Heart left ventricle (tissue), 13 donors: Measurements from ENCODE around the gene TTF2.

Source experiments
- POLR2A ChIP-seq, 2 donors: fragments of 450-650 bp; IDR thresholded peaks; one replicate each; pipeline ENCODE4 v1.6.1; 2017; ENCODE audit warnings: antibody characterized with exemption in 2 of 2, mild to moderate bottlenecking in 2 of 2, moderate library complexity in 2 of 2
- TF ChIP-seq, protein P1 (sequence below), 12 donors: fragments of 200-600 bp; sonication (generic) in 4 of 12; IDR thresholded peaks; one replicate each; pipeline versions ENCODE4 v1.5.0 to v1.8.0; 2018 to 2022; ENCODE audit warnings: antibody characterized with exemption in 12 of 12, mild to moderate bottlenecking in 5 of 12
- donor health status: ischemic (EF 13 %, LVEDD 7.1; RV severe dilation, severe dysfunction).
- donor health status: DM: no; HTN: yes; CAD: no.
- donor health status: DM: no; HTN: no; CAD: no.
- donor health status: ischemic (EF 25% LVEDD 6.9; RV normal size, moderate dysfunction).
- donor health status: ischemic (EF 25% LVEDD 5.7; RV mildly dilated, moderate dysfunction).
- donor health status: ischemic (EF 35%, LVEDD 5.7; RV mildly dilated, moderate dysfunction).
- donor health status: nonischemic (EF 11% LVEDD 7.7; RV severe dilation, severe dysfunction).
- donor health status: DM: yes; HTN: yes; CAD: no.
- donor health status: PGD.
- donor health status: ischemic (EF 29% LVEDD 5.4; RV normal size, mild dysfunction).
- donor health status: nonischemic (EF 23%, LVEDD 6.1; RV moderate dilation, normal function).

DNA sequence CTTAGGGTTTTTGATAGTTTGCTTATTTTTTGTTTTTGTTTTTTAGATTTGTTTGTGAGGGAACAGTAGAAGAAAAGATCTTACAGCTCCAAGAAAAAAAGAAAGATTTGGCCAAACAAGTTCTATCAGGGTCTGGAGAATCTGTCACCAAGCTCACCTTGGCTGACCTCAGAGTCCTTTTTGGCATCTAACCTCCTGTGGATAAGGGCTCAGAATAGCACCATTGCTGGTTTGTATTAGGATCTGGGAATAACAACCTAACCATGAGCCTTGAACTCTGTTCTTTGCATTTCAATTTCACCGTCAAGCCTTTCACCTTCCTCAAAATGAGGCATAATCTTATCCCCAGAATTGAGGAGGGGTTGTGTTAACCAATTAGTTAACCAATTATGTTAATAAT, 41.2 kb downstream of the TTF2 start:
- TF ChIP-seq, protein P1, sequence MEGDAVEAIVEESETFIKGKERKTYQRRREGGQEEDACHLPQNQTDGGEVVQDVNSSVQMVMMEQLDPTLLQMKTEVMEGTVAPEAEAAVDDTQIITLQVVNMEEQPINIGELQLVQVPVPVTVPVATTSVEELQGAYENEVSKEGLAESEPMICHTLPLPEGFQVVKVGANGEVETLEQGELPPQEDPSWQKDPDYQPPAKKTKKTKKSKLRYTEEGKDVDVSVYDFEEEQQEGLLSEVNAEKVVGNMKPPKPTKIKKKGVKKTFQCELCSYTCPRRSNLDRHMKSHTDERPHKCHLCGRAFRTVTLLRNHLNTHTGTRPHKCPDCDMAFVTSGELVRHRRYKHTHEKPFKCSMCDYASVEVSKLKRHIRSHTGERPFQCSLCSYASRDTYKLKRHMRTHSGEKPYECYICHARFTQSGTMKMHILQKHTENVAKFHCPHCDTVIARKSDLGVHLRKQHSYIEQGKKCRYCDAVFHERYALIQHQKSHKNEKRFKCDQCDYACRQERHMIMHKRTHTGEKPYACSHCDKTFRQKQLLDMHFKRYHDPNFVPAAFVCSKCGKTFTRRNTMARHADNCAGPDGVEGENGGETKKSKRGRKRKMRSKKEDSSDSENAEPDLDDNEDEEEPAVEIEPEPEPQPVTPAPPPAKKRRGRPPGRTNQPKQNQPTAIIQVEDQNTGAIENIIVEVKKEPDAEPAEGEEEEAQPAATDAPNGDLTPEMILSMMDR (IDR thresholded peaks at IDR 0.05) = no peak
- no peak for TF ChIP-seq POLR2A (IDR thresholded peaks at IDR 0.05)
